Stomach (tissue), 9 donors: ENCODE results near the gene CD44. TPM values are rescaled to one million over a fixed set of nuclear protein-coding genes. Genes with fewer than 3 reads are reported as not detected.

Experiments used
- DNase-seq, 2 donors: peaks; one replicate each; pipeline versions ENCODE4 v3.0.0 to v3.0.0-alpha.2; 2013 to 2019
- H3K27ac ChIP-seq, 5 donors: fragments of 200-600 bp in 4 of 5; sonication (generic) in 4 of 5; one replicate each; pipeline ENCODE4 v1.5.1; 2013 to 2019; ENCODE audit warnings: mild to moderate bottlenecking in 1 of 5, moderate library complexity in 1 of 5
- H3K27me3 ChIP-seq, 3 donors: fragments of 200-600 bp; sonication (generic); one replicate each; pipeline ENCODE4 v1.5.1; 2017 to 2019; ENCODE audit warnings: mixed run types in 1 of 3
- H3K36me3 ChIP-seq, 4 donors: fragments of 200-600 bp; sonication (generic); 1 replicate in 3 of 4; 2 replicates in 1 of 4; pipeline ENCODE4 v1.5.1; 2016 to 2019
- H3K4me1 ChIP-seq, 4 donors: fragments of 200-600 bp; sonication (generic); one replicate each; pipeline ENCODE4 v1.5.1; 2016 to 2019
- H3K4me3 ChIP-seq, 4 donors: fragments of 200-600 bp; sonication (generic) in 3 of 4; one replicate each; pipeline ENCODE4 v1.5.1; 2016 to 2019; ENCODE audit warnings: mild to moderate bottlenecking in 1 of 4
- H3K9me3 ChIP-seq, 4 donors: fragments of 200-600 bp; sonication (generic); one replicate each; pipeline ENCODE4 v1.5.1; 2016 to 2019
- CTCF ChIP-seq, 7 experiments: fragments of 450-650 bp in 4 of 7; fragments of 200-600 bp in 3 of 7; sonication (generic) in 3 of 7; IDR thresholded peaks; one replicate each; pipeline ENCODE4 v1.5.1; 2016 to 2019; ENCODE audit warnings: antibody characterized with exemption in 7 of 7, control low read depth in 2 of 7, mild to moderate bottlenecking in 1 of 7
- EP300 ChIP-seq: sonication (generic); formaldehyde crosslinking; IDR thresholded peaks from one replicate; pipeline ENCODE4 v1.6.1; 2017; ENCODE audit warnings: antibody characterized with exemption
- POLR2A ChIP-seq, 4 donors: fragments of 450-650 bp; IDR thresholded peaks; one replicate each; pipeline ENCODE4 v1.6.1; 2016; ENCODE audit warnings: antibody characterized with exemption in 4 of 4, control low read depth in 2 of 4, mild to moderate bottlenecking in 1 of 4, moderate library complexity in 1 of 4
- POLR2AphosphoS5 ChIP-seq, 3 donors: sonication (generic); formaldehyde crosslinking; IDR thresholded peaks; one replicate each; pipeline ENCODE4 v1.6.1; 2016; ENCODE audit warnings: antibody characterized with exemption in 3 of 3
- WGBS, 5 donors: extraction: QIAGEN DNeasy Blood & Tissue Kit in 3 of 5; methylation state at CpG; one replicate each; pipeline versions ENCODE4 v1.1.5 to v1.1.7; 2013 to 2018; 5-methylcytosine and 5-hydroxymethylcytosine counted together
- intact Hi-C: fragments of 100-400 bp; cut with DNase I; formaldehyde crosslinking; loops from one replicate; pipeline ENCODE4 v1.15.1; 2023; ENCODE audit warnings: low total_unique reads
- polyA plus RNA-seq, 3 donors: library from polyadenylated mRNA; stranded (reverse); fragments of 200-250 nt; gene quantifications; one replicate each; pipeline ENCODE4 v1.2.3, GENCODE V29; 2013
- total RNA-seq, 5 donors: library from RNA; depleted of rRNA; stranded (reverse); fragments of >200 nt; gene quantifications; one replicate each; pipeline versions ENCODE4 v1.1.0 to v1.2.3, GENCODE V29; 2014 to 2016
- donor health status: healthy with polysubstance abuse.
- donor health status: Bipolar disorder and iron deficiency.
- donor health status: healthy.

Gene CD44
- total and polyA plus RNA-seq, 8 donors: 47.5 to 229 (median 102) TPM

- no peaks in the 10 kb centered on the region for H3K27me3 ChIP-seq
- peaks cover 0 to 31% (median 13%) of the 10 kb centered on the region in 4 donors for H3K4me1 ChIP-seq
- no peaks in the 10 kb centered on the region for H3K9me3 ChIP-seq
- H3K4me3 ChIP-seq: no peak overlapping the region
- H3K36me3 ChIP-seq: no peaks in the 10 kb centered on the region
- intact Hi-C loops: no loop called here
- 35 to 98% (median 58%) methylated on average over 2 of the region's 2 CpGs for WGBS, 5 donors
- DNase-seq: no peak
- TF ChIP-seq EP300: no peak
- no peak for TF ChIP-seq CTCF (IDR thresholded peaks at IDR 0.05)
- no peak for TF ChIP-seq POLR2A (IDR thresholded peaks at IDR 0.05)
- no peak for TF ChIP-seq POLR2AphosphoS5 (IDR thresholded peaks at IDR 0.05)
- H3K27ac ChIP-seq: no peak overlapping the region
These were observed 42.2 kb upstream of the CD44 start for GRCh38 chr11:35096723-35097122.

- intact Hi-C loops: no loop called here
- Histone ChIP-seq H3K27ac (peak overlapping the region in 2 of 5 donors; percentile 54 to 62), H3K27me3 (no peaks in the 10 kb centered on the region), H3K9me3 (no peaks in the 10 kb centered on the region), H3K4me3 (no peak overlapping the region), H3K4me1 (peaks cover 0 to 41% (median 13%) of the 10 kb centered on the region in 4 donors), H3K36me3 (no peaks in the 10 kb centered on the region)
- no peak for TF ChIP-seq CTCF (IDR thresholded peaks at IDR 0.05)
- no peak for TF ChIP-seq EP300
- TF ChIP-seq POLR2A (IDR thresholded peaks at IDR 0.05): no peak
- no peak for TF ChIP-seq POLR2AphosphoS5 (IDR thresholded peaks at IDR 0.05)
- WGBS, 5 donors: 31 to 55% (median 37%) methylated on average over 5 of the region's 5 CpGs
- DNase-seq: no peak
These were observed 41.0 kb upstream of the CD44 start for GRCh38 chr11:35097814-35098455.

- Histone ChIP-seq H3K27me3 (no peaks in the 10 kb centered on the region), H3K4me1 (peaks cover 0 to 41% (median 13%) of the 10 kb centered on the region in 4 donors), H3K4me3 (no peak overlapping the region), H3K27ac (peak overlapping the region in 4 of 5 donors; percentile 50 to 73 (median 56)), H3K36me3 (no peaks in the 10 kb centered on the region), H3K9me3 (no peaks in the 10 kb centered on the region)
- WGBS, 5 donors: 83 to 93% (median 88%) methylated on average over 5 of the region's 5 CpGs
- TF ChIP-seq CTCF (IDR thresholded peaks at IDR 0.05) (no peak), POLR2A (IDR thresholded peaks at IDR 0.05) (no peak), EP300 (no peak), POLR2AphosphoS5 (IDR thresholded peaks at IDR 0.05) (no peak)
- intact Hi-C loops: no loop called here
- DNase-seq: no peak
These were observed 40.1 kb upstream of the CD44 start for GRCh38 chr11:35098855-35099254.

GRCh38 chr11:35099278-35100012 lies 39.5 kb upstream of the CD44 start:
- Histone ChIP-seq H3K4me3 (no peak overlapping the region), H3K27ac (peak overlapping the region in 4 of 5 donors; percentile 50 to 73 (median 56)), H3K9me3 (no peaks in the 10 kb centered on the region), H3K36me3 (no peaks in the 10 kb centered on the region), H3K4me1 (peaks cover 0 to 41% (median 13%) of the 10 kb centered on the region in 4 donors), H3K27me3 (no peaks in the 10 kb centered on the region)
- WGBS, 5 donors: 53 to 86% (median 73%) methylated on average over 6 of the region's 6 CpGs
- TF ChIP-seq EP300 (no peak), POLR2A (IDR thresholded peaks at IDR 0.05) (no peak), POLR2AphosphoS5 (IDR thresholded peaks at IDR 0.05) (no peak), CTCF (IDR thresholded peaks at IDR 0.05) (no peak)
- intact Hi-C loops: no loop called here
- DNase-seq: no peak
